A549 (cell line): ENCODE measurements around the gene PARD3B.

ENCODE experiments used
- CEBPB ChIP-seq, 2 experiments: fragments of >200 bp in 1 of 2; sonication (Bioruptor Twin) in 1 of 2; formaldehyde crosslinking in 1 of 2; IDR thresholded peaks; 2 replicates each; pipeline ENCODE4 v1.6.1; 2012 to 2016
- CTCF ChIP-seq: fragments of >200 bp; sonication (Bioruptor Twin); formaldehyde crosslinking; IDR thresholded peaks from 3 replicates; pipeline ENCODE4 v1.5.1; 2016
- EP300 ChIP-seq, 2 experiments: fragments of >200 bp; sonication (Bioruptor Twin); formaldehyde crosslinking; IDR thresholded peaks; 2 replicates in 1 of 2; 3 replicates in 1 of 2; pipeline ENCODE4 v1.6.1; 2016 to 2017
- GATA3 ChIP-seq: IDR thresholded peaks from 2 replicates; pipeline ENCODE4 v1.6.1; 2012; ENCODE audit warnings: borderline replicate concordance
- HMGXB4 ChIP-seq: fragments of 250-450 bp; sonication (Bioruptor Pico); IDR thresholded peaks from 2 replicates; pipeline ENCODE4 v1.5.0; 2021; ENCODE audit warnings: mild to moderate bottlenecking, moderate library complexity, borderline replicate concordance
- KDM5A ChIP-seq: fragments of 200-600 bp; sonication (generic); IDR thresholded peaks from 2 replicates; pipeline ENCODE4 v1.6.1; 2016; ENCODE audit warnings: antibody characterized with exemption, mild to moderate bottlenecking
- MAFK ChIP-seq: fragments of 450-650 bp; IDR thresholded peaks from 2 replicates; pipeline ENCODE4 v1.6.1; 2014; ENCODE audit not compliant: partially characterized antibody
- NPAS2 ChIP-seq: fragments of 250-450 bp; sonication (Bioruptor Pico); IDR thresholded peaks from 2 replicates; pipeline ENCODE4 v1.8.0; 2022; ENCODE audit warnings: mild to moderate bottlenecking, moderate library complexity, borderline replicate concordance
- PBX3 ChIP-seq: IDR thresholded peaks from 2 replicates; pipeline ENCODE4 v1.6.1; 2012
- POLR2A ChIP-seq: IDR thresholded peaks from 2 replicates; pipeline ENCODE4 v1.6.1; 2012; ENCODE audit warnings: mild to moderate bottlenecking, low read length
- ZNF302 ChIP-seq: fragments of 250-450 bp; sonication (Bioruptor Pico); IDR thresholded peaks from 2 replicates; pipeline ENCODE4 v1.9.0; 2021; ENCODE audit warnings: inconsistent platforms, mild to moderate bottlenecking, moderate library complexity
- TF ChIP-seq, protein P1 (sequence below): fragments of 200-600 bp; sonication (generic); IDR thresholded peaks from 2 replicates; pipeline ENCODE4 v1.6.1; 2016; ENCODE audit warnings: antibody characterized with exemption, mild to moderate bottlenecking, moderate library complexity

DNA sequence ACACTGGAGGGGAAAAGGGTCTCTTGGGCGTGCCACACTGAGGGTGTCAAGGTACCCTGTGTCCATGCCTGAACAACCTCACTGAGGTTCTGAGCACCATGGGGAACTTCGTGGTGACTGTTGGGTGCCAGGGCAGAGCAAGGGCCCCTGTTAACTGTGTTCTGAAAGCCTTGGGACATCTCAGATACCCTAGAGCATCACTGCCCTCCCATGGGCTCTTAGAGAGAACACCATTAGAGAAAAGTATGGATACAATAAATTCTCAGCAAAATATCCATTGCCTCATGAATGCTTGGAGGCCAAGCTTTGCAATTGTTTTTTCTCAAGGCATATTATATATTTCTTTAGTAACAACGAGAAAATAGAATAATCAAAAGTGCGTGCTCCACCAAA is 648.6 kb downstream of the PARD3B start:
- no peak for TF ChIP-seq CTCF
- TF ChIP-seq EP300 (IDR thresholded peaks at IDR 0.05): no peak
- no peak for TF ChIP-seq POLR2A
- TF ChIP-seq NPAS2 (CRISPR knock-in tag): no peak
- no peak for TF ChIP-seq HMGXB4 (CRISPR knock-in tag)
- TF ChIP-seq, protein P1, sequence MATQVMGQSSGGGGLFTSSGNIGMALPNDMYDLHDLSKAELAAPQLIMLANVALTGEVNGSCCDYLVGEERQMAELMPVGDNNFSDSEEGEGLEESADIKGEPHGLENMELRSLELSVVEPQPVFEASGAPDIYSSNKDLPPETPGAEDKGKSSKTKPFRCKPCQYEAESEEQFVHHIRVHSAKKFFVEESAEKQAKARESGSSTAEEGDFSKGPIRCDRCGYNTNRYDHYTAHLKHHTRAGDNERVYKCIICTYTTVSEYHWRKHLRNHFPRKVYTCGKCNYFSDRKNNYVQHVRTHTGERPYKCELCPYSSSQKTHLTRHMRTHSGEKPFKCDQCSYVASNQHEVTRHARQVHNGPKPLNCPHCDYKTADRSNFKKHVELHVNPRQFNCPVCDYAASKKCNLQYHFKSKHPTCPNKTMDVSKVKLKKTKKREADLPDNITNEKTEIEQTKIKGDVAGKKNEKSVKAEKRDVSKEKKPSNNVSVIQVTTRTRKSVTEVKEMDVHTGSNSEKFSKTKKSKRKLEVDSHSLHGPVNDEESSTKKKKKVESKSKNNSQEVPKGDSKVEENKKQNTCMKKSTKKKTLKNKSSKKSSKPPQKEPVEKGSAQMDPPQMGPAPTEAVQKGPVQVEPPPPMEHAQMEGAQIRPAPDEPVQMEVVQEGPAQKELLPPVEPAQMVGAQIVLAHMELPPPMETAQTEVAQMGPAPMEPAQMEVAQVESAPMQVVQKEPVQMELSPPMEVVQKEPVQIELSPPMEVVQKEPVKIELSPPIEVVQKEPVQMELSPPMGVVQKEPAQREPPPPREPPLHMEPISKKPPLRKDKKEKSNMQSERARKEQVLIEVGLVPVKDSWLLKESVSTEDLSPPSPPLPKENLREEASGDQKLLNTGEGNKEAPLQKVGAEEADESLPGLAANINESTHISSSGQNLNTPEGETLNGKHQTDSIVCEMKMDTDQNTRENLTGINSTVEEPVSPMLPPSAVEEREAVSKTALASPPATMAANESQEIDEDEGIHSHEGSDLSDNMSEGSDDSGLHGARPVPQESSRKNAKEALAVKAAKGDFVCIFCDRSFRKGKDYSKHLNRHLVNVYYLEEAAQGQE: no peak
- TF ChIP-seq ZNF302 (CRISPR knock-in tag): no peak
- no peak for TF ChIP-seq MAFK
- no peak for TF ChIP-seq PBX3
- no peak for TF ChIP-seq CEBPB (IDR thresholded peaks at IDR 0.05)
- TF ChIP-seq KDM5A: no peak
- no peak for TF ChIP-seq GATA3
